Nephron progenitor cell (in vitro differentiated cells): ENCODE measurements around the gene PKN2.
"Not testable (repeated sequence)": the region's sequence is repeated elsewhere in the genome, so short reads cannot be mapped to it uniquely, and the experiment has no call there.

Experiments used
- DNase-seq: peaks from one replicate; pipeline ENCODE4 v3.0.0; 2021
- H3K27ac Mint-ChIP-seq: 2 replicates; pipeline ENCODE4 v1.8.0; 2021; ENCODE audit warnings: mild to moderate bottlenecking, moderate library complexity, mixed read lengths
- H3K27me3 Mint-ChIP-seq: 2 replicates; pipeline ENCODE4 v1.8.0; 2021; ENCODE audit warnings: mild to moderate bottlenecking, low read depth, mixed read lengths; ENCODE audit not compliant: poor library complexity
- H3K36me3 Mint-ChIP-seq: 2 replicates; pipeline ENCODE4 v1.8.0; 2021; ENCODE audit warnings: low read depth, mixed read lengths
- H3K4me1 Mint-ChIP-seq: 2 replicates; pipeline ENCODE4 v1.8.0; 2021; ENCODE audit warnings: mixed read lengths
- H3K4me3 Mint-ChIP-seq: 2 replicates; pipeline ENCODE4 v1.8.0; 2021; ENCODE audit warnings: mild to moderate bottlenecking, moderate library complexity, mixed read lengths
- H3K9me3 Mint-ChIP-seq: 2 replicates; pipeline ENCODE4 v1.8.0; 2021; ENCODE audit warnings: mild to moderate bottlenecking, moderate library complexity, mixed read lengths
- CTCF ChIP-seq: fragments of 200-600 bp; sonication (generic); IDR thresholded peaks from 2 replicates; pipeline ENCODE4 v1.5.0; 2021; ENCODE audit warnings: antibody characterized with exemption

Gene PKN2

GRCh38 chr1:88802404-88802803 is 118.3 kb downstream of the PKN2 start:
- H3K27ac Mint-ChIP-seq = peak overlapping the region; percentile 94
- no peaks in the 10 kb centered on the region for H3K27me3 Mint-ChIP-seq
- H3K4me1 Mint-ChIP-seq = peaks cover 7% of the 10 kb centered on the region
- TF ChIP-seq CTCF = no peak
- no peak overlapping the region for H3K4me3 Mint-ChIP-seq
- H3K36me3 Mint-ChIP-seq = peaks cover 77% of the 10 kb centered on the region
- peaks cover 19% of the 10 kb centered on the region for H3K9me3 Mint-ChIP-seq
- DNase-seq = no peak

GRCh38 chr1:88802950-88803349 is 118.9 kb downstream of the PKN2 start:
- peak overlapping the region; percentile 10 for H3K27ac Mint-ChIP-seq
- peaks cover 75% of the 10 kb centered on the region for H3K36me3 Mint-ChIP-seq
- H3K4me3 Mint-ChIP-seq = no peak overlapping the region
- no peaks in the 10 kb centered on the region for H3K27me3 Mint-ChIP-seq
- H3K4me1 Mint-ChIP-seq = peaks cover 7% of the 10 kb centered on the region
- peaks cover 19% of the 10 kb centered on the region for H3K9me3 Mint-ChIP-seq
- no peak for TF ChIP-seq CTCF
- no peak for DNase-seq

- Mint-ChIP-seq H3K36me3 (peaks cover 71% of the 10 kb centered on the region), H3K4me1 (peaks cover 7% of the 10 kb centered on the region), H3K27ac (no peak overlapping the region), H3K4me3 (no peak overlapping the region), H3K27me3 (no peaks in the 10 kb centered on the region), H3K9me3 (peaks cover 19% of the 10 kb centered on the region)
- no peak for DNase-seq
- no peak for TF ChIP-seq CTCF
Observed at GRCh38 chr1:88803444-88803843, 119.4 kb downstream of the PKN2 start.

- H3K9me3 Mint-ChIP-seq = no peaks in the 10 kb centered on the region
- H3K36me3 Mint-ChIP-seq = peaks cover 48% of the 10 kb centered on the region
- no peaks in the 10 kb centered on the region for H3K4me1 Mint-ChIP-seq
- no peak for DNase-seq
- TF ChIP-seq CTCF = no peak
- H3K27ac Mint-ChIP-seq = no peak overlapping the region
- no peak overlapping the region for H3K4me3 Mint-ChIP-seq
- no peaks in the 10 kb centered on the region for H3K27me3 Mint-ChIP-seq
Observed at GRCh38 chr1:88812366-88812765, 128.3 kb downstream of the PKN2 start.

- no peak overlapping the region for H3K4me3 Mint-ChIP-seq
- peaks cover 7% of the 10 kb centered on the region for H3K9me3 Mint-ChIP-seq
- H3K27ac Mint-ChIP-seq = no peak overlapping the region
- no peak for DNase-seq
- H3K27me3 Mint-ChIP-seq = no peaks in the 10 kb centered on the region
- no peak for TF ChIP-seq CTCF
- H3K4me1 Mint-ChIP-seq = no peaks in the 10 kb centered on the region
- peaks cover 57% of the 10 kb centered on the region for H3K36me3 Mint-ChIP-seq
Observed at GRCh38 chr1:88813471-88813870, 129.4 kb downstream of the PKN2 start.

- H3K4me3 Mint-ChIP-seq, H3K27me3 Mint-ChIP-seq, H3K4me1 Mint-ChIP-seq, DNase-seq, H3K27ac Mint-ChIP-seq: not testable (repeated sequence)
- peaks cover 57% of the 10 kb centered on the region for H3K36me3 Mint-ChIP-seq
- H3K9me3 Mint-ChIP-seq = peaks cover 17% of the 10 kb centered on the region
Observed at GRCh38 chr1:88819642-88820041, 135.6 kb downstream of the PKN2 start.
